T-helper 2 cell treated with Interferon-gamma antibody and Interleukin-4, amounts not matched to agents 5 μg/mL and 100 μg/mL, for 36 hours (primary cell): ENCODE measurements around the gene TBC1D7.

Experiments used
- DNase-seq: peaks from one replicate; pipeline ENCODE4 v3.0.0; 2021; ENCODE audit warnings: low spot score
- H3K27ac Mint-ChIP-seq: one replicate; pipeline ENCODE4 v1.8.0; 2021; ENCODE audit warnings: mild to moderate bottlenecking, mixed read lengths
- H3K27me3 Mint-ChIP-seq: one replicate; pipeline ENCODE4 v1.8.0; 2021; ENCODE audit warnings: low read depth, mixed read lengths
- H3K36me3 Mint-ChIP-seq: one replicate; pipeline ENCODE4 v1.8.0; 2021; ENCODE audit warnings: low read depth, mixed read lengths
- H3K4me1 Mint-ChIP-seq: one replicate; pipeline ENCODE4 v1.8.0; 2021; ENCODE audit warnings: low read depth, mixed read lengths
- H3K4me3 Mint-ChIP-seq: one replicate; pipeline ENCODE4 v1.8.0; 2022; ENCODE audit warnings: mild to moderate bottlenecking, moderate library complexity, mixed read lengths
- H3K9me3 Mint-ChIP-seq: one replicate; pipeline ENCODE4 v1.8.0; 2021; ENCODE audit warnings: mixed read lengths

Gene TBC1D7

DNA sequence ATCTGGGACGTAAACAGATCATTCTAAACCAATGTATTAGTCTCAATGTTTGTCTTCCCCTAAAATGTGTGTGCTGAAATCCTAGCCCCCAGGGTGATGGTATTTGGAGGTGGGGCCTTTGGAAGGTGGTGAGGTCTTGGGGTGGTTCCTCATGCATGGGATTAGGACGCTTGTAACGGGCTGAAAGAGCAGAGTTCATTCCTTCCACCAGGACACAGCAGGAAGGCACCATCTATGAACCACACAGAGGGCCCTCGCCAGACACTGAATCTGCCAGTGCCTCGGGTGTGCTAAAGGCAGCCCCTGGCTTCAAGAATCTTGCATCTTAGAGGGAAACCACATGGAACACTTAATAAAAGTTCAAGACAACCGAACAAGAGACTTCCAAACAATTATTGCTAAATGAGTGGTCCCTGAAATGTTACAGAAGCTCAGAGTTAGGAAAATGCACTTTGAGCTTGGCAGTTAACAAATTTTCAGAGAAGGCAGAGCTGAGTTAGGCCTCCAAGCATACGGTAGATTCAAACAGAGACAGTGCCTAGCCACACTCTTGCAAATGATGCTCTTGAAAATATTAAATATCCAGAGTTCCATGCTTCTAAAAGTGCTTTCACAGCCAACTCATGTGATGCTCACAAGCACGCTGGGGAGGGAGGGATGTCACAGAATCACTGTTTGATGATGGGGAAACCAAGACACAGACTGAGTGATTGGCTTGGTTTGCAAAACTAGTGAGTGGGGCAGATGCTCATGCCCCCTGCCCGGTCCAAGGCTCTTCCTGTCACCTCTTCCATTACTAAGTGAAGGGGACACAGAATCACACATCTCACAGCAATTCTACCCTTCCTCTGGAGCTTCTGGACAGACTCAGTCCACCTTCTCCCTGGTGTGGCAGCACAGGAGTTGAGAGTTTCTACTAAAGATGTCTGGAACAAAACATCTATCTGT, 27.4 kb downstream of the TBC1D7 start:
- Mint-ChIP-seq H3K4me3 (no peak overlapping the region), H3K9me3 (no peaks in the 10 kb centered on the region), H3K27ac (no peak overlapping the region), H3K36me3 (peaks cover 23% of the 10 kb centered on the region), H3K4me1 (peaks cover 17% of the 10 kb centered on the region), H3K27me3 (no peaks in the 10 kb centered on the region)
- DNase-seq = no peak

DNA sequence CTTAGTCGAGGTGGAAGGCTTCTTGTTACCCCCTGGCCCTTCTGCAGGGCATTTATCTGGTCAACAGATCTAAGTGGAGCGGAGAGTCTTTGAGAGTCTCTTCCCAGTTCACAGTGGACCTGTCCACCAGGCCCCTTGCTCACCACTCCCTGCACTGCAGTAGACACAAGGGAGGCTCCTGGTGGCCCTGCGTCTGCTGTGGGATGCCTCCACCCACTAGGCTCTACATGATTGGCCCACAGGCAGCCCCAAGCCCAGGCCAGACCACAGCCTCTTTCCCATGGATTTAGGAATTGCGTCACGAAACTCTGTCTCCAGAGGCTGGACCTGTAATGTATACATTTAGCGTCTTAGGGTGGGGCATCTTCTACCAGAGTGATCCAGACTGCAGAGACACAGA, 28.4 kb downstream of the TBC1D7 start:
- peaks cover 17% of the 10 kb centered on the region for H3K4me1 Mint-ChIP-seq
- no peak overlapping the region for H3K4me3 Mint-ChIP-seq
- H3K27me3 Mint-ChIP-seq = no peaks in the 10 kb centered on the region
- no peaks in the 10 kb centered on the region for H3K9me3 Mint-ChIP-seq
- H3K36me3 Mint-ChIP-seq = peaks cover 26% of the 10 kb centered on the region
- H3K27ac Mint-ChIP-seq = no peak overlapping the region
- no peak for DNase-seq

DNA sequence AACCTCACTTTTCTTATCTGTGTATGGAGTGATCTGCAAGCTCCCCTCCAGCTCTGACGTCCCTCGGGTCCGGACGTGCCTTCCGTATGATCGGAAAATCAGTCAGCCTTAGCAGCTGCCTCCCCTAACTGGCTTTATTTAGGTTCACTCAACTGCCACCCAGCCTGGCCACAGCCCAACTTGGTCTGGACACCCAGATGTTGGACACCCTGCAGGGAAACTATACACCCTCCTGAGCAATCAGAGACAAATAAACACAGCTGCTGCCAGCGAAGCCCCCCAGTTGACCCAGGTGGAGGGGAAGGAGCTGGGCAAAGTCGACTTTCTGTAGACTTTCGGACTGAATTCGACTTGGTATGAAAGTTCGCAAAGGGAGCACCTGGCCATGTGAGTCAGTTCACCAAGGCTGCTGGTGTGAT, 28.9 kb downstream of the TBC1D7 start:
- Mint-ChIP-seq H3K4me3 (no peak overlapping the region), H3K4me1 (peaks cover 16% of the 10 kb centered on the region), H3K36me3 (peaks cover 28% of the 10 kb centered on the region), H3K27me3 (no peaks in the 10 kb centered on the region), H3K27ac (no peak overlapping the region), H3K9me3 (no peaks in the 10 kb centered on the region)
- DNase-seq = no peak

DNA sequence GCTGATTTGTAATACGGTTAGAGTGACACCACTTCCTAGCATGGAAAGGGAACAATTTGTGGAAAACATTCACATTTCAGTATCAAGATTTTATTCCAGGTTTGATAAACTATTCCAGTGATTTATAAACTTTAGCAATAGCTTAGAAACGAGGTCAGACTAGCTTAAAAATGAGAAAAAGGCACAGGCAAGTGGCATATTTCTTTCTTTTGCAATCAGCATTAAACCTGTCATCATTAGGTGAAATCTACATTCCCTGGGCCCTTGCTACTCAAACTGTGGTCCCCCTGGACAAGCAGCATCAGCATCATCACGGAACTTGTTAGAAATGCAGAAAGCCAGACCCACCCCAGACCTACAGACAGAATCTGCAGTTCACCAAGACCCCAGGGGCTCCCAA, 29.9 kb downstream of the TBC1D7 start:
- H3K4me3 Mint-ChIP-seq = no peak overlapping the region
- H3K27ac Mint-ChIP-seq = no peak overlapping the region
- DNase-seq = no peak
- peaks cover 31% of the 10 kb centered on the region for H3K36me3 Mint-ChIP-seq
- peaks cover 10% of the 10 kb centered on the region for H3K4me1 Mint-ChIP-seq
- no peaks in the 10 kb centered on the region for H3K9me3 Mint-ChIP-seq
- H3K27me3 Mint-ChIP-seq = no peaks in the 10 kb centered on the region

DNA sequence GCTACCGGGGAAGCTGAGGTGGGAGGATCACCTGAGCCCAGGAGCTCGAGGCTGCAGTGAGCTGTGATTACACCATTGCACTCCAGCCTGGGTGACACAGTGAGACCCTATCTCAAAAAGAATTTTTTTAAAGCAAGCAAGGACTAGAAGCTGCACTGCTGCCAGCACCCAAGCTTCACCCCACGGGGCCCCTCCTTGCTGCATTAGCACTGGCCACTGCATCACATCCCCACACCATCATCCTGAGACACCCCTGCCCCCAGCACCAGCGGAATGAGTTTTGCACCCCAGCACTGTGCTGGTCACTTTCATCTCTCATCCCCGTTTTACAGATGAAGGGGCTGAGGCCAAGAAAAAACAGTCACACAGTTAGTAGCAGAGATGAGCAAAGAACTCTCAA, 30.9 kb downstream of the TBC1D7 start:
- Mint-ChIP-seq H3K4me3 (no peak overlapping the region), H3K4me1 (no peaks in the 10 kb centered on the region), H3K36me3 (peaks cover 30% of the 10 kb centered on the region), H3K27ac (no peak overlapping the region), H3K9me3 (no peaks in the 10 kb centered on the region), H3K27me3 (no peaks in the 10 kb centered on the region)
- no peak for DNase-seq

DNA sequence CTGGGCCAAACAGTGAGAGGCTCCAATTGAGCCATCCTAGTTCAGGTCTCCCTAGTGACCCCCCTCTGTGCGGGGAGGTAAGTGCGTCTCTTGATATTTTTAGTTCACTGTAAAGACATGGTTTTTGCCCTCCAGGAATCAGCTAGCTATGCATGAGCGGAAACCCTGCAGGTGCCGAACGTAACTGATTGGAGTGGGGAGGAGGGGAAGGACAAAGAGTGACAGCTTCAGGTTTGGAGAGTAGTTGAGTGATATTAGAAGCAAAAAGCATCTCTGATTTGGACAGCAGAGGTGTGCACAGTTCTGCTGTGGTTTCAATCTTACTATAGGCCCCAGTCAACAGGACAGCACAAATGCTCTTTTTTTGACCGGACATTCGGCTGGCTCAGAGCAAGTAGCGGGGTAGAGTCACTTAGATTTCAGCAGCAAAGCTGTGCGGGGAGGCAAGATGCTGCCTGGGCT, 31.8 kb downstream of the TBC1D7 start:
- no peak for DNase-seq
- H3K9me3 Mint-ChIP-seq = no peaks in the 10 kb centered on the region
- H3K27ac Mint-ChIP-seq = no peak overlapping the region
- peaks cover 33% of the 10 kb centered on the region for H3K36me3 Mint-ChIP-seq
- no peaks in the 10 kb centered on the region for H3K4me1 Mint-ChIP-seq
- H3K4me3 Mint-ChIP-seq = no peak overlapping the region
- no peaks in the 10 kb centered on the region for H3K27me3 Mint-ChIP-seq

DNA sequence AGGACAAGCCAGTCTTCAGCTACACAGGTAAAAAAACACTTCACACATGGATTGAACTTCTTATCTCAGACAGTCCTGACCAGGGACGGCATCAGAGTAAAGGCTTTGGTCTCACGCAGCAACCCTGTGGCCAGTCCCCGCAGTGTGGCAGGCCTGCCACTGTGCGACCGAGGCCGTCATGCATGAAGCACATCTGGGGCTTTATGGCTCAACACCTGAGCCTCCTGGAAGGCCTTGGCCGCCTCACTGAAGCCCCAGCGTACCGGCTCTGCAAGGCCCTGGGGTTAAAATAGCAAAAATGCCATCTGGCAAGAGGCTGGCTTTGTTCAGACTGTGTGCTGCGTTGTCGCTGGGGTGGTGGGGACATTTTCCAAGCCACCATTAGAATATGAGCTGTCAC, 32.8 kb downstream of the TBC1D7 start:
- no peak overlapping the region for H3K27ac Mint-ChIP-seq
- H3K27me3 Mint-ChIP-seq = no peaks in the 10 kb centered on the region
- no peaks in the 10 kb centered on the region for H3K9me3 Mint-ChIP-seq
- H3K4me1 Mint-ChIP-seq = no peaks in the 10 kb centered on the region
- no peak overlapping the region for H3K4me3 Mint-ChIP-seq
- peaks cover 38% of the 10 kb centered on the region for H3K36me3 Mint-ChIP-seq
- DNase-seq = no peak

DNA sequence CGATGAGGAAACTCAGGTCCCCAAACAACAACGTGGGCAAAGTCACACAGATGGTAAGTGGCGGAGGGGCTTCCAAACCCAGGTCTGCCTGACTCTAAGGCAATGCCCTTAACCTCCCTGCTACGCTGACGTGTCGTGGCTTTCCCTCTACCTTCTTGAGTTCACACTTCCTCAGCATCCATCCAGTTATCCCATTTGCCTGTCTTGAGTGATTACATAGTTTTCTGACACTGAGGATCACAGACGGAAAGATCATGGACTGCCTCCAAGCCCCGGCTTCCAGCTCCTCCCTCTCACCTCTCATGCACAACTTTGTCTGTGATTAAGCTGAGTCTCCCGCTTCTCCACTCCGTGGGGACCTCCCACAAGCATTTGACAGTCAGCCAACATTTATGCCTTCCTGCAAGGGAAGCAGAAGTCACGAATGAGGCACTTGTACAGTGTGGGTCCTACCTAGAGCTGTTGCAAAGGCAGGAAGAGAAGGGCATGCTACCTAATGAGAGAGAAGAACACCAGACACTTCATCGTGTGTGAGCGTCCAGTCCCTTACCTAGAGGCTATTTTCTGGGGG, 33.8 kb downstream of the TBC1D7 start:
- peaks cover 5% of the 10 kb centered on the region for H3K9me3 Mint-ChIP-seq
- H3K36me3 Mint-ChIP-seq = peaks cover 44% of the 10 kb centered on the region
- H3K4me3 Mint-ChIP-seq = no peak overlapping the region
- no peaks in the 10 kb centered on the region for H3K27me3 Mint-ChIP-seq
- no peak for DNase-seq
- no peaks in the 10 kb centered on the region for H3K4me1 Mint-ChIP-seq
- H3K27ac Mint-ChIP-seq = no peak overlapping the region

DNA sequence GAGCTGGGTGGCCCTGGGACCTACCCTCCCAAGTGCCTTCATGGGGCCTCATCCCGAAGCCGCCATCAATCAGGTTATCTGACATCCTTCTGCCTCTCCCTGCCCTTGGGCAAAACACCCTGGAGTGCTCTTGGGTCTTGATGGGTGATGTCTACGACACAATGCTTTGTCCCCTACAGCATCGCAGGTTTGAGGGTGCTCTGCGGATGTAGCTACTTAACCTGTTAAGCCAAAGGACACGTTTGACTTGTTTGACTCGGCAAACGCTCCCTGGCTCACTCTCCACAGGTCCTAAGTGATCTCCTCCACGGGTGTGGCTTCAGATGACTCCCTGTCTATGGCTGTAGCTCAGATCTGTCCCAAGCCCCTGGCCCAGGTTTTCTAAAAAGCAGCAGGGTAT, 35.6 kb downstream of the TBC1D7 start:
- Mint-ChIP-seq H3K9me3 (peaks cover 11% of the 10 kb centered on the region), H3K27me3 (no peaks in the 10 kb centered on the region), H3K27ac (no peak overlapping the region), H3K4me3 (no peak overlapping the region), H3K36me3 (peaks cover 56% of the 10 kb centered on the region), H3K4me1 (no peaks in the 10 kb centered on the region)
- no peak for DNase-seq

DNA sequence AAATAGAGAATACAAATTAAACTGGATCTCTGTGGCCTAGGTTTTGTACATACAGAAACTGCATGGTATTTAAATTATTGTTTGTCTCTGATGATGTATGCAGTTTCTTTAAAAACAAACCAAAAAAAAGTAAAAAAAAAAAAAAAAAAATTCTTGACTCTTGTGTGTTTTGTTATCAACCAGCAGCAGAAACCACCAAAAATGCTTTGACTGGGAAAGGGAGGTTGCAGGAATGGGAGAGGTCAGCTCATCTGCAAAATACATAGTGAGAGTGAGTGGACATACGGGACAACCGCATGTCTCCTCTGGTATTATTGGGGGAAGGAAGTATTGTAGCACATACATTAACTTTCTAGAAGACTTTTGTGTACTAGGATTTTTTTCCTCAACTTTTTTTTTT, 38.0 kb downstream of the TBC1D7 start:
- H3K9me3 Mint-ChIP-seq = peaks cover 32% of the 10 kb centered on the region
- H3K27ac Mint-ChIP-seq = no peak overlapping the region
- H3K4me1 Mint-ChIP-seq = no peaks in the 10 kb centered on the region
- peaks cover 67% of the 10 kb centered on the region for H3K36me3 Mint-ChIP-seq
- no peak for DNase-seq
- no peak overlapping the region for H3K4me3 Mint-ChIP-seq
- H3K27me3 Mint-ChIP-seq = no peaks in the 10 kb centered on the region

DNA sequence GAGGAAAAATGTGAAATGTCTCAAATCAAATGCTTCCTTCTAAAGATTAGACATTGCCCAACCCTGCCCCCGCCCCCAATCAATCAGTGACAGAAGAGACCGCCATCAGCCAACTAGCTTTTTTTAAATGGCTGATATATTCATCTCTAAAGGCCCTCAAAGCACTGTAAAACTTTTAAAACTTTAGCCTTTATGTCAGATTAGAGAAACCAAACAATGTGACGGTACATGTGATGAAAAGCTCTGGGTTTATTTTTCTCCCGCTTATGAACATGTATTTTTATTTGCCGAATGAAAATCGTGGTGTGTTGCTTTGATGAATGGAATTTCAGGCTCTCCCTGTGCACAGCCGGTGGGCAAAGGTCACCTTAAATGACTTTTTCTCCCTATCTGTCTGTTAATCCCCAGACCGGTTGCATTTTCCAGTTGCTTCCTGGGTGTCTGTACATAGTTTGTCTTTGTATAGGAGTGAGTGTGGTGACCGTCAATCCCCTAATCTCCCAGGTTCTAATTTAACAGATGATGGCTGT, 38.5 kb downstream of the TBC1D7 start:
- no peak overlapping the region for H3K4me3 Mint-ChIP-seq
- H3K36me3 Mint-ChIP-seq = peaks cover 62% of the 10 kb centered on the region
- peaks cover 32% of the 10 kb centered on the region for H3K9me3 Mint-ChIP-seq
- DNase-seq = no peak
- no peak overlapping the region for H3K27ac Mint-ChIP-seq
- H3K4me1 Mint-ChIP-seq = no peaks in the 10 kb centered on the region
- no peaks in the 10 kb centered on the region for H3K27me3 Mint-ChIP-seq

DNA sequence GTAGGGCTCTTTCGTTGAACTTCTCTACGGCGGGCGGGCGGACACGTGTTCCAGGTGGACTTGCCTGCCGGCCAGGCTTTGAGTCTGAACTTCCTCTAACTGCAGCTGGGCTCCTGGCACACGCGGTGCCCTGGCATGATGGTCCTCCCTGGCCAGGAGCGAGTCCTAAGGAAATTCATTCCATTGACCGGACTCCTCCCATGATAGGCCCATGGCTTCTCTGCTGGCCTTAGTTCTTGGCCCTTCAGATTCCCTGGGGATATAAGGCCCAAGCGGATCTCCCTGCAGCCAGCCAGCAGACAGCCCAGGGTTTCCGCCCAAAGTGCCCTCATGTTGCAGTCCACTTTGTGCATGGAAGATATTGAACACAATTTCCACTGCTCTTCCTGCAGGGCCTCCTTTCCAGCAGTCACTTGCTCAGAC, 39.4 kb downstream of the TBC1D7 start:
- no peak overlapping the region for H3K4me3 Mint-ChIP-seq
- H3K27me3 Mint-ChIP-seq = no peaks in the 10 kb centered on the region
- no peak overlapping the region for H3K27ac Mint-ChIP-seq
- H3K36me3 Mint-ChIP-seq = peaks cover 53% of the 10 kb centered on the region
- DNase-seq = no peak
- H3K4me1 Mint-ChIP-seq = no peaks in the 10 kb centered on the region
- H3K9me3 Mint-ChIP-seq = peaks cover 32% of the 10 kb centered on the region

DNA sequence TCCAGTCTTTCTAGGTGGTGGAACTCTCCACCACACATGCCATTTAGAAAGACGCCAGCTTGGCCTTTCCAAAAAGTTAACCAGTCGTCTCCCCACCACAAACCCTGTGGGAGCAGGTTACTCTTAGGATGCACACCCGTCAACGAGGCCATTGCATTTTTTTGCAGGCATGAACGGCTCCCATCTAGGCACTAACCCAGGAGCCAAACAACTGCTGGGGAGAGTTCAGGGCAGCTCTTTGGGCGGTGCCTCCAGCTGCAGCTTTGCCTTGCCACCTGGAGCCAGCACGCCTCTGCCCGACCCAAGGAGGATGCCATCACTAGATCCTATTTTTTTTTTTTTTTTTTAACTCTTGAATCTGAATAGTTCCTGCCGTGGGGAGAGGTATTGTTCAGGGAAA, 39.9 kb downstream of the TBC1D7 start:
- Mint-ChIP-seq H3K4me1 (no peaks in the 10 kb centered on the region), H3K4me3 (no peak overlapping the region), H3K27me3 (no peaks in the 10 kb centered on the region), H3K9me3 (peaks cover 32% of the 10 kb centered on the region), H3K36me3 (peaks cover 48% of the 10 kb centered on the region), H3K27ac (no peak overlapping the region)
- no peak for DNase-seq

DNA sequence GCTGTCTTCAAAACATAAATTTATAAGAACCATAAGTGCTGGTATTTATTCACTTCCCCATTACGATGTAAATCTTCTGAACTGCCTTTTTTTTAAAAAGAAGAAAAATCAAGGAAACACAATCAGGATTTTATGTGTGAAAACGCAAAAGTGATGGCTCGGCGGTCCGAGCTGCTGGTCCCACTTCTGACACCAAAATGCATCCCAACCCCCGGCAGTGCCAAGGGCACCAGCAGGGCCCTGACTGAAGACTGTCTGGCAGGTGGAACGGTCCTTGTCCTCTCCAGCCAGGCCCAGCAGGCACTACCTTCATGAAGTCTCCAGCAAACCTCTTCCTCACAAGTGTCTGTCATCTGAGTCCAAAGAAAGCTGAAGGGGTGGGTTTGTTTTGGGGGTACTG, 41.2 kb downstream of the TBC1D7 start:
- no peak overlapping the region for H3K4me3 Mint-ChIP-seq
- H3K27me3 Mint-ChIP-seq = no peaks in the 10 kb centered on the region
- peaks cover 38% of the 10 kb centered on the region for H3K36me3 Mint-ChIP-seq
- peaks cover 32% of the 10 kb centered on the region for H3K9me3 Mint-ChIP-seq
- DNase-seq = no peak
- H3K27ac Mint-ChIP-seq = no peak overlapping the region
- no peaks in the 10 kb centered on the region for H3K4me1 Mint-ChIP-seq
